HL-60/S4 treated with retinoic acid at 250 ng/mL for 4 days and 3 days (cell line): ENCODE measurements around the gene SLC25A21.

Source experiments
- in situ Hi-C: fragments of 300-500 bp; cut with MboI; formaldehyde crosslinking; loops from 2 replicates; pipeline ENCODE4 v1.7.0; 2022; ENCODE audit warnings: low sequenced_read_pairs

SLC25A21 gene

DNA sequence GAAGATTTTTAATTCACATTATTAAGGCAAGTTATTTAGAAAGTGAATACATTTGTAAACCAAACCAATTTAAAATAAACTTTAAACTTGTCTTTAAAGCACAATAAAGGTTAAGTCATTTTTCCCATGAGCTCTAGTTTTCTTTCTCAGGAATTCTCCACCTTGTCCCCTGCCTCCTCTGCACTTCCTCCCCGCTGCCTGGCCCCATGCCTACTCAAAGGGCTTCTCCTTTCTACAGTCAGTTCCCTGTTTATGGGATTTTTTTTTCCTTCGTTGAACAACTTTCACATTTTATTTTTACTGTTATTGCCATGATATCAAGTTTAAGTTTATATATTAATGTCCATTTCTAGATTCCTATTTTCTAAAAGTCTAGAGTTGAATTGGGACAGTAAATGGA lies 223.0 kb downstream of the SLC25A21 start:
- in situ Hi-C loops, result no loop called here

DNA sequence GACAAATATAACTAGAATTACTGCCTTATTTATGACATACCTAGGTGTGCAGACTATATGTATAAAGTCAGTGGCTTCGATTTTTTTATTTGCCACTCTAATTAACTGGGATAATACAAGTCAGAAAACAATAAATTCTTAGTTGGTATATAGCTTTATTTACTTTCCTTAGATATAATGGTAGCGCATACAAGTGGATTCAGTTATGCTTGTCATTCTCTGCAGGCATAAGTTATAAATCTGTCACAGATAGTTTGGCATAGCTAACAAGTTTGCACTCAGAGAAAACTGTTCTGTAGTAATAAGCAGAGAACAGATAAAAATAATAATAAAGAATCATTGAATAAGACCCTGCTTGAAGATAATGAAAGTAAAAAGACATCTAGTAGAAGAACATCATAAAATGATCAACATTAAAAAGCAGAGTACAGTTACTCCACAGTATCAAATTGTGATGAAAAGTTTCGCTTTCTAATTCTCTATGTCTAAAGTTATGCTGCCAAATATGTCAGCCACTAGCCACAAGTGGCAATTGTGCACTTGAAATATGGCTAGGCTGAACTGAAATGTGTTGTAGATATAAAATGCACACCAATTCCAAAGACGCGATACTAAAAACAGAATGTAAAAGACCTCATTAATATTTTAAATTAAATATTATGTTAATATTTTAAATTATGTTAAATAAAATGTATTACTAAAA lies 224.1 kb downstream of the SLC25A21 start:
- in situ Hi-C loops, result no loop called here

DNA sequence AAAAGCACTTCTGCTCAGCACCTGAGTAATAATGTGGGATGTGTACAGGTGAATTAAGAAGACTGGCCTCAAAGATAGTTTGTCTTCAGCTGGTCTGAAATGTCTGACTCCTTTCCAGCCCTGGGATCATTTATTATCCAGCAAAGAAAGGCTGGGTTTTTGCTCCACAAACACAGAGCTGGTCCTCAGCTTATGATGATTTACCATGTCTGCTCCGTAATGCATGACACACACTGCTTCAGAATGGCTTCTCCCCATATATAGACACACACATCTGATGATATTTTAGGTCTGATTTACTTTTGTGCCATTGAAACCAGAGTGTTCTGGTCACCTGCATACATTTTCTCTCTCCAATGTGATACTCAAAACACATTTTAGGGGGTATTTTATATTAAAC lies 225.0 kb downstream of the SLC25A21 start:
- in situ Hi-C loops, result no loop called here

DNA sequence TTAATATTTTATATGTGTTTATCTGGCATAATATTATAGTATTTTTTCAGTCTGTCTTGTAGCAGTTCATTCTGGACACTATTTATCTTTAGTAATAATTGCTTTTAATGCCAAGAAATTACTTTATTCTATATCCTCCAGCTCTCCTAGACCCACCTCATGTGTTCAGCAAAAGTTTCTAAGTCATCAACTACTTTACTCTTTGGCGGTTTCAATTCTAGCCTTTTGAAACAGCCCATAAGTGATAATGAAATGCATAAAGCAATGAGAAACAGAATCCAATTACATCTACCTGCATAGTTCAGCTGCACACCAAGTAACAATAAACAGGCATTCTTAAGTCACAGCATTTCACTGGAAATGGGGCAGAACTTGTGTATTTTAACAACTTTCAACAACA lies 225.5 kb downstream of the SLC25A21 start:
- in situ Hi-C loops, result no loop called here

DNA sequence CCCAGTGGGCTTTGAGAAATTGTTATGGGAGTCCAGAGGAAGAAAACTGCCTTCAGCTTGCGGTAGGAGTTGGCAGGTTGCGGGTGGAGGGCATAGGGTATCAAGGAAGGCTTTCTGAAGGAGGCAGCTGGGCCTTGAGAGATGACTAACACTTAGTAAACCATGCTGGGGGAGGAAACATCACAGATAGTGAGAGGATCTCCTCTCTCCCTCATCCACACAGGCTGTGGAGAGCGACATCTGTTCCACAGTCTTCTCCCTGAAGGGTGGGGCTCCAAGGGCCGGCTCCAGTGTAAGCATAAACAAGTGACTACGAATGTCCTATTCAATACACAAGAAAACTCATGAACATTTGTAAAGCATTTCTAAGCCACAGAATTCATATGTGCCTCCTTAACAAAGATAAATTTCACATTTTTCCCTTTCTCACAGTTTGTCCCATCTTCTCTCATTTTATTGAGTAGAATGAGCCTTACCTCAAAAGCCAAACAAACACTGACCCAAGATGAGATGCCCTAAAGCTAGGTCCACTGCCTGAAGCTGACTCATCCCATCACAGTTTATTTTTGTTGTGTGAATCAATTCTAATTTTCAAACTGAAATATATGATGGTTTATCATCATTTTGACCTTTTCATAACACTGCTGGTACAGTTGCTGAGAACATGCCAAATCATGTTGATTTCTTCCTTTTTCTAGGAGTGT lies 227.9 kb downstream of the SLC25A21 start:
- in situ Hi-C loops, result no loop called here

DNA sequence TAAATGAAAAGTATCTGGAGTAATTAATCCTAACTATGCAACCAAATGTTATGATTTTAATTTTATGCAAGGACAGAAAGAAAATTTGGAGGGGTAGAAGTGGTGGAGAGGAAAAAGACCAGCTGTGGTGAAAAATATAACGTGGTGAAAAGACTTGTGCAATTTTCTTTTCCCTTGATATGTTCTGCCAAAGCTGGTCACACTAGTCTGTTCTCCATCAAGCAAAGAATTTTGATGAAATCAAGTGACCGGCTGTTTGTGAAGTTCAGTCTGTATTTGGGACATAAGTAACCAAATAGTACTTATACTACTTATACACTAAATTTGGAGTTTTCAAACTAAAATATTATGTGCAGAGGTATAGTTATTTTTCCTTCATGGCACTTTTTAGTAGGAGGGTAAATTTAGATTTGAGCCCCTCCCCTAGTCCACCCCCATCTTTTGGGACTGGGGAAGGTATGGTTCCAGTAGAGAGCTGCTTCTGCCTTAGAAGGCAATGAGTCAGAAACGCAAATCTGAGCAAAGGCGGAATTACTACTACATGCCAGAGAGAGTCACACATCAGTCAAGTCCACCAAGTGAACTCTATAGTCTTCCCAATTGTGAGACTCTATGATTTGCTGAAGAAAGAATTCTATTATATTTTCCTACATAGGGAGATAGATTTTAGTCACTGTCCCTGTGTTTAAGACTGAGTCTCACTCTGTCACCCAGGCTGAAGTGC lies 229.7 kb downstream of the SLC25A21 start:
- in situ Hi-C loops, result no loop called here

DNA sequence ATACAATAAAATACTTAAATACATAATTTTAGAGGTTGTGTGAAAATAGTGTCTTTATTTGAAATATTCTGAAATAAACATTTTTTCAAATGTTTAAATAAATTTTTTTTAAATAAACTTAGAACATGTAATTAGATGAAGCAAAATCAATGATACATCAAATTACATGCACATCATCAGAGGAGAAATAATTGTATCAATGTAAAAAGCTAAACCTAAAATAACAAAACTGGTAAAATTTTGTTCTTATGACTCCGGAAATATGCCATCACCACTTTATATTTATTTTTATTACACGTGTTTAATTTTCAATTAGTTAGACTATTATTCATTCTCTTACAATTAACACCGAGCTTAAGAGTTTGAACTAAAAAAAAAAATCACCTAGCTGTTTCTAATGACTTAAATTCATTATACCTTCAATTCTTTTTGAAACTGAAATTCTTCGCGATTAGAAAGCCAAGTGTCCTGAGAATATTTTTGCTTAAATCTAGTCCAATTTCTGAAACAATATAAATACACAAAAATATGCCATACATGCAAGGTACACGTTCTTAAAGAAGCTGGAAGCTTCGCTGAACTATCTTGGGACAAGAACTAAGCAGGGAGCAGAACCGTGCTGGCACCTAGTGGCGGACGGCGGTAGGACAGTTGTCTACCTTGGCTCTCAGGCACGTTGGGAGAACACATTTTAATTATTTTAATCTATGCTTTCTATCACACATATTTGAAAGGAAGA lies 230.5 kb downstream of the SLC25A21 start:
- in situ Hi-C loops, result no loop called here

DNA sequence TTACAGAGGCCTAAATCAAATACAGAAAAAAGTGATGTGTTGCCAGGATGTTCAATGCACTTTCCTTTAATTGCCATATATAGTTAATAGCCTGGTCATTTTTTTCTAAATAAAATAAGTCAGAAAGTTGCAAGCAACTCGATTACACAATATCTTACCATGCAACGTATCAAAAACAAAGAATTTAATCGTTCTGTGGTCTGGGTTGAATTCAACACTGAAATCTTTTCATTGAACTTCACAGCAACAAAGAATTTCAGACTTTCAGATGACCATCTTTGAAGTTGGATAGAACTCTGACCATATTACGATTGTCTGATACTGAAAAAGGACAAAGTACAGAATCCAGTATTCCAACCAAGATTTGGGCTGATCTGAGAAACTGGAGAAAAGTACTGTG lies 231.9 kb downstream of the SLC25A21 start:
- in situ Hi-C loops, result no loop called here

DNA sequence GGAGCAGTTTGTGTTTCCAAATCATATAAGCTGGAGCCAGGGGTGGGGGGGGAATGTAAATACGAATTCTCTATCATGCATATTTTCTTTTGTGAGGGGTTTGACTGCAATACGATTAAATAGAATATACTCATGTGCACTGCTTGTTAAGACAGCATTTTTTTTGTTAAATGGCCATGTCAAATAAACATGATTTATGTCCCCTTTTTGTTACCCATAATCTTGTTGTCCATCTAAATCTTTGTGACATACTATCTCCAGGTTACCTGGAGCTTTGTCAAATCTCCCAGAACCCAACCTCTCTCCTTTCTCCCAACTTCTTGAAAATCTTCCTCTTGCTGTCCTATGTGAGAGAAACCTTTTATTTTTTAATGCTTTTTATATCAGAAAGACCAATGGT lies 233.1 kb downstream of the SLC25A21 start:
- in situ Hi-C loops, result no loop called here

DNA sequence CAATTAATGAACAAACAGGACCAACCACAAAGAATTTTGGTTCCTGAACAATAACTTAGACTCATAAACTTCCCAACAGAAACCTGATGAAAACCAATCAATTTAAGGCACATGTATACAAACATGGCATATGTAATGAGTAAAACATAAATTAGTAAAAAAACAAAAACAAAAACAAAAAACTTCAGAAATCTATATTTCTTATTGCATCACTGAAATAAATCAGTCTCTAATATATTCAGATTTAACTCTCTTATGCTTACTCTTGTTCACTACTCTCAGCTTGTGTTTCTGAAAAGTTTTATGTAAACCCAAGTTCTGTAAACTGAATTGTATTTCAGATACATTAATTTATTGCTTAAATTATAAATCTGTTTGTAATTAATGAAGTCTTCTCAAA lies 233.7 kb downstream of the SLC25A21 start:
- in situ Hi-C loops, result no loop called here

DNA sequence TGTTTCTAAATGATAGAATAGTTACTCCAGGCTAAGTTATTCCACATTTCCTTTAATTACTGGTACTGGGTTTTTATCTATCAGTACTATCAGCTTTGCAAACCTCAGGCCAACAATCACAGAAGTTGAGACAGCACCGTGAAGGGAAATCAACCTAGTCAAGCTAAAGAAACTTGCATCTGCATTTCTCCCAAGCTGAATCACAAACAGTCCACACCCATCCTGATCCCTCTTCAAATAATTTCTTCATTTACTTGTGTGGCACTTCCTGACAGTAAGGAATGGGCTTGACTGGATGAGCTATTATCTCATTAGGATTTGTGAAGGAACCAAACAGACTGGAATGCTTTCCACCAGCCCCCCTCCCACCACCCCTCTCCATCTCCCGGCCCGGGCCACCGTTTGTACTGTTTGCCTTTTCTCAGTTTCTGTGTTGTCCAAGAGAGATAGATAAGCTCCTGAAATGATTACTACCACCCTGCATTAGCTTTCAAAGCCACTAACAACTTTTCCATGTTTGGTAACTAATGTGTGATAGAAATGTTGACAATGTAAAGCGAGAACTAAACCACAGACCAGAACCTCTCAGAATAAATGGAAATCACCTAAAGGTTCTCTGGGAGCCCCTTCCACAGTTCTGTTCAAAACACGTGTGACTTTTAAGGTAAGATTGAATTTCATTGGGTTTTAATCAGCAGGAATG lies 236.3 kb downstream of the SLC25A21 start:
- in situ Hi-C loops, result no loop called here

DNA sequence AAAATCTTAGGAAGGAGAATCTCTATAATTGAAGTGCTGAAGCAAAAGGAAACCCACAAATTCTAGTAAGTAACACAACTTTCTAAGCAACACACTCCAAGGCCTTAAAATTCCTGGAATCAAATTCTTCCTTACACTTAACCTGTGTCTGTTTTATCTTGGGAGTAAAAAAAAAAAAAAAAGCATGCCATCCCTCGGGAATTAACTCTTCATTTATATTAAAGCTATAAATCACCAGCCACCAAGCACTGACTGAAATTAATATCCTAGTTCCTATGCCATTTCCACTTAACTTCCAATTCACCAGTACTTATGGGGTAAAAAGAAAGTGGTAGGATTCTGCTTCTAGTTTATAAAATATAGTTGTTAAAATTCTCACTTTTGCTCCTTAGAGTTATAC lies 238.1 kb downstream of the SLC25A21 start:
- in situ Hi-C loops, result no loop called here

DNA sequence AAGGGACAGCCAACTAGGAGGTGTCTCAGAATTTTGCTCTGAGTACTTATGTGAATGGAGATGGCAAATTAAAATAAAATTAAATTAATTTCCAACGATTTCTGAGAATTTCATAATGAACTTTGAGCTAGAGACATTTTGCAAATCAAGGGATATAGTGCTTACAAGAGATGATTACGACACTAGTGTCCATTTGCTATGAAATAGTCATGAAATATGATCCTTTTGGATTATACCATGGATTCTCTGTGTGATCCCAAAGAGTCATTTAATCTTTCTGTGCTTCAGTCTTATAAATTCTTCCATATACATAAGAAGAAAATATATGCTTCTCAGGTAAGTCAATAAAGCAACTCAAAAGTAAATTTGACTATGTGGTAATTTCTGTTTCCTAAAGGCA lies 240.6 kb downstream of the SLC25A21 start:
- in situ Hi-C loops, result no loop called here

DNA sequence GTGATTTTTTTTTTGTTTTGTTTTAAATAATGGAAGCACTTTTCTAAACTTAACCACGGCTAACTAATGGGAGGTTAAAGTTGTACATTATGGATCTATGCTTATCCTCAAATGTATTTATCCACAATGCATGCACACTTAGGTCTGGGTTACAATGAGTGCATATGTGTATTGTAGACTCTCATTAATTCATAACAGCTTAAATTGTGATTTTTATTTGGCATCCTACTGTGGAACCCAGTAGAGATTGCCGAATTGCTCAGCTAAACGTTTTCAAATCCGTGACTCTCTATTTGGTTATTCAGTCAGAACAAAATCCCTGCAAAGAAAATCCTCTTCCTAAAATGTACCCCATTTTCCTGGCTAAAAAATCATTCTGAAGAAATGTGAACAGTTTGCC lies 244.0 kb downstream of the SLC25A21 start:
- in situ Hi-C loops, result no loop called here

DNA sequence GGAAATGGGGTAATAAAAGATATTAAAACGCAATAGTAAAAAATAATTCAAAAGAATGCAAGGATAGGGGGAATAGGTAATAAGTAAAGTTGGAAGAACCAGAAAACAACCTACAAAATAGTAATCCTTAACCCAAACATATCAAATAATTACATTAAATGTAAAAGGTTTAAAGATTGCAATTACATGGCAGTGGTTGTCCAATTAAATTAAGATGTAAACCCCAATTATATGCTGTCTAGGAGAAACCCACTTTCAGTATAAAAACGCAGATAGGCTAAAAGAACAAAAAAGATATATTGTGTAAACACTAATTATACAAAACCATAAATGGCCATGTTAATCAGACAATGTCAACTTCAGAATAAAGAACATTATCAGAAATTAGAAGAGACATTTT lies 247.3 kb downstream of the SLC25A21 start:
- in situ Hi-C loops, result no loop called here

DNA sequence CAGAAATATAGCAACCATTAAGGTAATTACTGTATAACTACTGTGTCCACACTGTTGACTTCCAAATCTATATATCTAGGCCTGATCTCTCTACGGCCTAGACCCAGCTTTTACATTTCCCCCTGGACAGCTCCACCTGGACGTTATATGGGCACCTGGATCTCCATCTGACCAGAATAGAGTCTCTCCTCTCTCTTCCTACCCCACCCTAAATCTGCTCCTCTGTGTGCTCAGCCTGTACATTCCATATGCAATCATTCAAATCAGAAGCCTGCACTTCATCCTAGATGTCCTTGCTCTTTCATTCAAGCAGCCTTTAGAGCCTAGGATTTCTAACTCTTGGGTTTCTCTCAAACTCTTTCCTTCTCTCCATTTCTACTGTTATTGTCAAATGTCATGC lies 255.7 kb downstream of the SLC25A21 start:
- in situ Hi-C loops, result no loop called here

DNA sequence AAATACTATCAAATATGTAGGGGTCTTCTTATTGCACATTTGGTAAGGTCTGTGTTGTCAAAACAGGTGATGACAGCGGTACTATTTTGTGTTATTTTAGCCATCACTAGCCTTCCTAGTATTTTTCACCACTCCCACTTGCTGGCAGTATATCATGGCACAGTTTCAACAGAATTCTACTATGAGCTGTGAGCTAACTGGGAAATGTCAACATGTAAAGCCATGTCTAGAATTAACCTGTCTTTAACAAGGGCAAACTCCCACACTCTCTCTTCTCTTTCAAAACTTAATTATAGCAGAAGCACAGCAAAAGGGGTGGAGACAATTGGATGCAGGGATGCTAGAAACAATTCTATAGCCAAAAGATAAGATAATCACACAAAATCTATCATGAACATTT lies 257.3 kb downstream of the SLC25A21 start:
- in situ Hi-C loops, result no loop called here

DNA sequence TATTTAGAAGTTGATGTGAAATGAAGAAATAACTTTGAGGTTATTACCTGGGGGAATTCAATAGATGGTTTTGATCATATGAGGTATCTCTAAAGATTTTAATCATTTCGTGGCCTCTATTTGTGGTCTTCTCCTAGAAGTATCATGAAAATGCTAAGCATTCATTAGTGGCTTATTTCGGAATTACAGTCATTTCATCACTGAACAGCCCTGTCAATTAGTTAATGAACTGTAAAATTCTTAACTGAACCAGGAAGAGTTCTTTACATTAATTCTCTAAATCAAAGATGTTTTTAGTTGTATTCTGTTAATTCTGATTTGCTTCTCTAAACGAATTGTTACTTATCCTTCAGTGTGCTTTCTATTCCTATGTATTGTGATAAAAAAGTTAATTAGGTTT lies 261.8 kb downstream of the SLC25A21 start:
- in situ Hi-C loops, result no loop called here

DNA sequence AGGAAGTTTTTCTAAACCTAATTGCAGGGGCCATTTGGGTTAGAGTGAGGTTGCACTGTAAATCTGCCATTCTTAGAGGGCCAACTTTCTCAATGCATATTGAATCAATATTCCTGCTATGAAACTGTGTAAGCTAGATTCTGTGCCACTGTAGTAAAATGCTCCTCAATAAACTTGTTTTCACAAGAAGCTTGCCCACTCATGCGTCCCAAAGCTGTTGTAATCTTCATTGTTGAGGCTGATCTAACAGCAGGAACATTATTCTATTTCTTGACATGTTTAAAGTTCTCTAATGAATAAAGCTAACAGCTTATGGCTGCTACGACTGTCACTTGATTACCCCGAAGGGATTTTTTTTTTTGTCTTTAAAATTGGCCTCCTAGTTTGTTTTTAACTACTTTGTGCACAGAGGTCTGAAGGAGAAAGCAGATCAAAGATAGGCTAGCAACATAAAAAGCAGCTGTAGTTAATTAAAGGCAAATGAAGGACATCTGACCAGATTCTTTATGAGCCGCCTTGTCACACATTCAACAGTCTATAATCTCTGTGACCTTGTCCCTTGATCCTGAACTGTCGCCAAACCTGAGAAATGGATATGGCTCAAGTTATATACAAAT lies 267.0 kb downstream of the SLC25A21 start:
- in situ Hi-C loops, result no loop called here

DNA sequence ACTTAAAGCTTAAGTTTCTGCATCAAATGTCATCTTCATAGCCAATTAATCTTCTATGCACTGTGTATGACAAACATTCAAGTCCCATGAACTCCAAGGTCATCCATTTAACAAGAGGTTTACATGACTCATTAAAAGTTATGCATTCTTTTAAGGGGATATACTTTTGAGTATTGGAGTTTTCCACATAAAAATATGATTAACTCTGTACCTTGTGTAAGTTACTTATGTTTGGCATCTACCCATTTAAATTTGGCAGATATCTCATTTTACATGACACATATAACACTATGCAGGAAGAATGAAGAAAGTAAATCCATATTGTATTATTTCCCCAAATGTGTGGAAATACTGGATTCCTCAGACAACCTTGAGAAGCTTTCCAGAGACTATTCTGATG lies 270.5 kb downstream of the SLC25A21 start:
- in situ Hi-C loops, result no loop called here
